B cell (primary cell): ENCODE data around the gene DPH7. TPM values are rescaled to one million over a fixed set of nuclear protein-coding genes. Genes with fewer than 3 reads are reported as not detected.

Experiments used
- ATAC-seq: fragments of 200-7000 bp; cut with Tn5 transposase; one replicate; pipeline ENCODE4 v1.10.0; 2021; ENCODE audit warnings: low read depth, mild to moderate bottlenecking, moderate number of reproducible peaks, moderate library complexity
- CTCF ChIA-PET: fragments of 350-600 bp; sonication (Branson Sonifier 250); formaldehyde crosslinking; loops from one replicate; lab custom pipeline; 2021; ENCODE audit warnings: antibody characterized with exemption, inconsistent platforms; lab: Charles Lee
- POLR2A ChIA-PET: fragments of 350-600 bp; sonication (Branson Sonifier 250); formaldehyde crosslinking; loops from one replicate; lab custom pipeline; 2021; ENCODE audit warnings: antibody characterized with exemption; lab: Charles Lee
- DNase-seq: peaks from one replicate; pipeline ENCODE4 v3.0.0; 2013
- H2AFZ ChIP-seq: 2 replicates; pipeline ENCODE4 v1.6.1; 2012; ENCODE audit warnings: mild to moderate bottlenecking, low read depth, low read length; ENCODE audit not compliant: insufficient read depth, poor library complexity, severe bottlenecking
- H3K27ac ChIP-seq, 2 donors: 1 replicate in 1 of 2; 2 replicates in 1 of 2; pipeline ENCODE4 v1.5.1; 2012 to 2013; ENCODE audit warnings: low read length in 2 of 2, mild to moderate bottlenecking in 2 of 2, moderate library complexity in 1 of 2
- H3K27me3 ChIP-seq, 4 experiments: fragments of 200-600 bp in 1 of 4; sonication (generic) in 1 of 4; replicated peaks in 1 of 4; 1 replicate in 2 of 4; 2 replicates in 2 of 4; pipeline versions ENCODE4 v1.6.1 to v1.7.0; 2013 to 2016; ENCODE audit warnings: low read length in 3 of 4, mild to moderate bottlenecking in 2 of 4, mixed read lengths in 1 of 4, moderate library complexity in 1 of 4; ENCODE audit not compliant: insufficient read depth in 4 of 4, control insufficient read depth in 3 of 4; ENCODE audit errors: control extremely low read depth in 1 of 4
- H3K36me3 ChIP-seq, 2 experiments: replicated peaks in 1 of 2; 1 replicate in 1 of 2; 2 replicates in 1 of 2; pipeline versions ENCODE4 v1.6.1 to v1.7.1; 2013; ENCODE audit warnings: low read length in 1 of 2; ENCODE audit not compliant: insufficient read depth in 2 of 2, control insufficient read depth in 1 of 2; ENCODE audit errors: control extremely low read depth in 1 of 2, extremely low read depth in 1 of 2
- H3K4me1 ChIP-seq, 2 donors: fragments of 200-600 bp in 1 of 2; sonication (generic) in 1 of 2; 1 replicate in 1 of 2; 2 replicates in 1 of 2; pipeline versions ENCODE4 v1.5.1 to v1.6.1; 2013 to 2017; ENCODE audit warnings: low read length in 2 of 2; ENCODE audit not compliant: control insufficient read depth in 2 of 2, insufficient read depth in 2 of 2
- H3K4me2 ChIP-seq: replicated peaks from 2 replicates; pipeline ENCODE3; 2012; ENCODE audit warnings: mild to moderate bottlenecking, low read depth, low read length; ENCODE audit not compliant: poor library complexity, severe bottlenecking
- H3K4me3 ChIP-seq, 5 experiments: fragments of 200-600 bp in 1 of 5; sonication (generic) in 1 of 5; 1 replicate in 3 of 5; 2 replicates in 2 of 5; pipeline versions ENCODE4 v1.5.1 to v1.7.0; 2011 to 2016; ENCODE audit warnings: low read length in 4 of 5, mild to moderate bottlenecking in 4 of 5, low read depth in 2 of 5, control low read depth in 1 of 5, moderate library complexity in 1 of 5; ENCODE audit not compliant: insufficient read depth in 1 of 5; ENCODE audit errors: control extremely low read depth in 1 of 5, extremely low read depth in 1 of 5
- H3K79me2 ChIP-seq: fragments of 200-600 bp; sonication (generic); one replicate; pipeline ENCODE4 v1.6.0; 2016; ENCODE audit warnings: low read length; ENCODE audit not compliant: control insufficient read depth, insufficient read depth
- H3K9ac ChIP-seq: fragments of 200-600 bp; sonication (generic); 2 replicates; pipeline ENCODE4 v1.6.1; 2017; ENCODE audit warnings: mild to moderate bottlenecking, low read length, moderate library complexity
- H3K9me3 ChIP-seq, 3 donors: one replicate each; pipeline versions ENCODE4 v1.6.1 to v1.7.1; 2013; ENCODE audit warnings: low read length in 2 of 3; ENCODE audit not compliant: control insufficient read depth in 2 of 3, insufficient read depth in 1 of 3; ENCODE audit errors: control extremely low read depth in 1 of 3
- H4K20me1 ChIP-seq: 2 replicates; pipeline ENCODE4 v1.6.0; 2012; ENCODE audit warnings: mild to moderate bottlenecking, low read length; ENCODE audit not compliant: insufficient read depth, control insufficient read depth, poor library complexity, severe bottlenecking
- H3K27ac Mint-ChIP-seq: one replicate; pipeline ENCODE4 v1.8.0; 2021; ENCODE audit warnings: mixed read lengths
- H3K27me3 Mint-ChIP-seq: one replicate; pipeline ENCODE4 v1.8.0; 2021; ENCODE audit warnings: mixed read lengths
- H3K4me1 Mint-ChIP-seq: one replicate; pipeline ENCODE4 v1.8.0; 2021; ENCODE audit warnings: mixed read lengths
- H3K4me3 Mint-ChIP-seq: one replicate; pipeline ENCODE4 v1.8.0; 2021; ENCODE audit warnings: mixed read lengths
- H3K9me3 Mint-ChIP-seq: one replicate; pipeline ENCODE4 v1.8.0; 2022; ENCODE audit warnings: mixed read lengths; ENCODE audit not compliant: insufficient read depth
- CTCF ChIP-seq: fragments of 200-600 bp; IDR thresholded peaks from one replicate; pipeline ENCODE4 v1.8.0; 2022; ENCODE audit warnings: antibody characterized with exemption, mild to moderate bottlenecking
- EZH2 ChIP-seq: IDR thresholded peaks from 2 replicates; pipeline ENCODE4 v1.6.1; 2012; ENCODE audit warnings: borderline replicate concordance, low read depth, mild to moderate bottlenecking, moderate library complexity, low read length; ENCODE audit not compliant: insufficient read depth, poor library complexity, severe bottlenecking
- WGBS: methylation state at CpG from one replicate; pipeline ENCODE4 v1.1.5; 2013; ENCODE audit warnings: missing lambda C conversion rate; ENCODE audit not compliant: insufficient coverage; 5-methylcytosine and 5-hydroxymethylcytosine counted together
- intact Hi-C: fragments of 100-400 bp; cut with micrococcal nuclease; formaldehyde crosslinking; loops from one replicate; pipeline ENCODE4 v1.10.0; 2022
- polyA plus RNA-seq: library from polyadenylated mRNA; depleted of rRNA; stranded (reverse); fragments of >200 nt; gene quantifications from 2 replicates; pipeline ENCODE4 v1.2.3, GENCODE V29; 2012
- total RNA-seq, 2 donors: library from RNA; stranded (reverse); fragments of 120-200 nt in 1 of 2; gene quantifications; 1 replicate in 1 of 2; 2 replicates in 1 of 2; pipeline versions ENCODE4 v1.2.3 to v1.2.4, GENCODE V29; 2013 to 2022

Gene DPH7
- total and polyA plus RNA-seq, 2 donors (not counting 1 experiment from before 2014, with no cell fraction given): 64.7 to 93.8 TPM

GRCh38 chr9:137618105-137619067 is 39.7 kb upstream of the DPH7 start, which contains the start of gene EHMT1:
Gene EHMT1 (plus strand): TSS chr9:137619005. CDS start chr9:137619029, 24 bp downstream.
- ChIA-PET POLR2A (interaction anchor here (0.5 to 2.1 kb wide), 10 partner anchors 10 to 121 kb away, joined by 3 to 10 read pairs (median 4); partner anchors contain the start of genes ARRDC1 and ZMYND19), CTCF (interaction anchor here (0.7 to 1.7 kb wide), 8 partner anchors 10 to 76 kb away, joined by 3 to 5 read pairs (median 3); partner anchors contain the start of genes DPH7 and MRPL41)
- H4K20me1 ChIP-seq: peaks cover 65% of the 10 kb centered on the region
- Mint-ChIP-seq H3K4me3 (peak within 1 kb of the TSS; percentile 88), H3K27me3 (no peaks in the 10 kb centered on the region), H3K9me3 (no peaks in the 10 kb centered on the region), H3K4me1 (peaks cover 40% of the 10 kb centered on the region), H3K27ac (peak within 1 kb of the TSS; percentile 93)
- peak; percentile 96 for DNase-seq
- H3K36me3 ChIP-seq: peaks cover 3 to 24% of the 10 kb centered on the region in 2 experiments
- ATAC-seq: peak; percentile 90
- H3K4me1 ChIP-seq: peaks cover 25 to 37% of the 10 kb centered on the region in 2 donors
- peak within 1 kb of the TSS; percentile 86 for H2AFZ ChIP-seq
- TF ChIP-seq EZH2 (no peak), CTCF (no peak)
- WGBS: 1% methylated on average over 86 of the region's 94 CpGs
- intact Hi-C loops: loop anchor here (1.0 to 2.0 kb wide), 4 partner anchors 13 to 76 kb away; partner anchors contain the start of genes ARRDC1, DPH7 and ZMYND19
- H3K9ac ChIP-seq: peak within 1 kb of the TSS; percentile 89
- H3K27me3 ChIP-seq: no peaks in the 10 kb centered on the region
- H3K4me2 ChIP-seq: peak within 1 kb of the TSS; percentile 93
- peaks cover 73% of the 10 kb centered on the region for H3K79me2 ChIP-seq
- H3K27ac ChIP-seq: peak within 1 kb of the TSS; percentile 89 to 94
- H3K9me3 ChIP-seq: no peaks in the 10 kb centered on the region
- peak within 1 kb of the TSS; percentile 78 to 99 (median 84) for H3K4me3 ChIP-seq
